ENCODE results near the gene TP53TG5. TPM values are rescaled to one million over a fixed set of nuclear protein-coding genes. Genes with fewer than 3 reads are reported as not detected.

TP53TG5 gene
- total and polyA plus RNA-seq, 10 of the 15 experiments (the other 5 are each of a cell fraction or from before 2014, with no cell fraction given): 0.24 TPM; not detected in 9

DNA sequence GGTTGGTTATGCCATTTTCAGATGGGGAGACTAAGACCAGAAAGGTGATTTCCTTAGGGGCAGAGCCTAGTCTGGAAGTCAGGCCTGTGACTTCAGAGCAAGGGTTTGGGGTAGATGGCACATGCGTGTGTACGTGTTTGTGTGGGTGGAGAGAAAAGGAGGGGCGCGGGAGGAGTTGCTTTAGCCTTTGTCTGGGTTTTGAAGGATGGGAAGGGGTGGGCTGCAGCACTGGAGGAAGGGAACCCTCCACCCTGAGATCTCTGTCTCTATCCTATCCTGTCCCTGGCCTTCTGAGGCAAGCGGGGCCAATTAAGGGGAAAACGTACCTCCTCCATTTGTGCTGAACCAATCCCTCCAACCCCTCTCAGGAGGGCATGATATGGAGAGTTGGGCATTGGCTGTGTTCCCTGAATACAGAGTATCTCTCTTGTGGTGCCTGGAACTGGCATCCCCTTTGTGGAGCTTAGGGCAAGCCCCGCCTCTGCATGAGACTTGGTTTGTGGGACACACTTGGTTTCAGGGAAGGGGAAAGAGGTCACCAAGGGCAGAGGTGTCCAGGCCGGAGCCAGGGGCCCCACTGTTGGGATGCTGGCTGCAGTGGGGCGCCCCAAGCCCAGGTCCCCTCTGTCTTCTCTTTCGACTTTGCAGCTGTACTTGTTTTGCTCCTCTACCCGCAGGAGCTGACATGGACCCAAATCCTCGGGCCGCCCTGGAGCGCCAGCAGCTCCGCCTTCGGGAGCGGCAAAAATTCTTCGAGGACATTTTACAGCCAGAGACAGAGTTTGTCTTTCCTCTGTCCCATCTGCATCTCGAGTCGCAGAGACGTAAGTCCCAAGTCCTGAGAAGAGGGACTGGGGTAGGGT, 29.9 kb upstream of the TP53TG5 start, which contains the start of gene DBNDD2:
Gene DBNDD2, plus strand, starts transcription at position 507 of the 863 bp plus-strand sequence. Its CDS starts 179 bp downstream, at position 686.
- no peak within 1 kb of the TSS for H3K27ac ChIP-seq (ENCODE audit: control insufficient read depth, insufficient read depth)
- no peak within 1 kb of the TSS for H3K4me3 ChIP-seq
- in situ Hi-C loops (cut with MboI) (no loop called here), intact Hi-C loops (cut with micrococcal nuclease; ENCODE audit: unreplicated experiment) (no loop called here)
- POLR2A ChIA-PET: no interaction called here
- peaks cover 3 to 6% of the 10 kb centered on the region in 2 experiments; a peak in 3 of 4 replicates for H3K27me3 ChIP-seq (replicated peaks in 1 of 2; ENCODE audit: control insufficient read depth in 2 of 2, insufficient read depth in 2 of 2, low read length in 1 of 2)
- RAD21 ChIA-PET (ENCODE audit: unreplicated experiment): interaction anchor here (1.2 to 2.7 kb wide), 2 partner anchors 29 to 40 kb away, joined by 3 to 8 read pairs; no protein-coding TSS in a partner anchor
- 0 out of 2 replicates have a peak, but pooled peaks cover 3% of the 10 kb centered on the region for H3K4me1 ChIP-seq (ENCODE audit: control insufficient read depth, insufficient read depth, low read length)
- H3K9me3 ChIP-seq (replicated peaks; ENCODE audit: control insufficient read depth, insufficient read depth, low read length): no peaks in the 10 kb centered on the region
- no peak within 1 kb of the TSS for H3K9ac ChIP-seq (ENCODE audit: control insufficient read depth, insufficient read depth, low read length)
- CTCF ChIA-PET: interaction anchor here (0.6 to 2.0 kb wide), 6 partner anchors 8 to 40 kb away, joined by 3 to 7 read pairs (median 4); no protein-coding TSS in a partner anchor
- FAIRE-seq (no peak), ATAC-seq (no peak), DNase-seq (ENCODE audit: low read depth, low spot score) (no peak)
- H2AFZ ChIP-seq (ENCODE audit: control insufficient read depth, low read depth, low read length): no peak within 1 kb of the TSS
- BruUV-seq (replicated peaks): no TSS peak
- H3K79me2 ChIP-seq (ENCODE audit: control insufficient read depth, insufficient read depth, low read length): no peaks in the 10 kb centered on the region
- no peaks in the 10 kb centered on the region for H4K20me1 ChIP-seq (ENCODE audit: control insufficient read depth, insufficient read depth)
- no peaks in the 10 kb centered on the region; a peak in 1 of 4 replicates for H3K36me3 ChIP-seq (ENCODE audit: control insufficient read depth in 2 of 2, insufficient read depth in 2 of 2, low read length in 1 of 2)
- H3K4me2 ChIP-seq (ENCODE audit: control insufficient read depth, insufficient read depth): no peak within 1 kb of the TSS
- 80% methylated on average over 21 of the region's 21 CpGs for WGBS (ENCODE audit: insufficient coverage, insufficient replicate concordance, low lambda C conversion rate, missing lambda C conversion rate)
- SMC1A ChIA-PET (ENCODE audit: uncharacterized antibody, unreplicated experiment): interaction anchor here (0.6 to 1.6 kb wide), 5 partner anchors 22 to 45 kb away, joined by 3 to 4 read pairs (median 3); partner anchors contain the start of gene SYS1
- TF ChIP-seq, protein P1, sequence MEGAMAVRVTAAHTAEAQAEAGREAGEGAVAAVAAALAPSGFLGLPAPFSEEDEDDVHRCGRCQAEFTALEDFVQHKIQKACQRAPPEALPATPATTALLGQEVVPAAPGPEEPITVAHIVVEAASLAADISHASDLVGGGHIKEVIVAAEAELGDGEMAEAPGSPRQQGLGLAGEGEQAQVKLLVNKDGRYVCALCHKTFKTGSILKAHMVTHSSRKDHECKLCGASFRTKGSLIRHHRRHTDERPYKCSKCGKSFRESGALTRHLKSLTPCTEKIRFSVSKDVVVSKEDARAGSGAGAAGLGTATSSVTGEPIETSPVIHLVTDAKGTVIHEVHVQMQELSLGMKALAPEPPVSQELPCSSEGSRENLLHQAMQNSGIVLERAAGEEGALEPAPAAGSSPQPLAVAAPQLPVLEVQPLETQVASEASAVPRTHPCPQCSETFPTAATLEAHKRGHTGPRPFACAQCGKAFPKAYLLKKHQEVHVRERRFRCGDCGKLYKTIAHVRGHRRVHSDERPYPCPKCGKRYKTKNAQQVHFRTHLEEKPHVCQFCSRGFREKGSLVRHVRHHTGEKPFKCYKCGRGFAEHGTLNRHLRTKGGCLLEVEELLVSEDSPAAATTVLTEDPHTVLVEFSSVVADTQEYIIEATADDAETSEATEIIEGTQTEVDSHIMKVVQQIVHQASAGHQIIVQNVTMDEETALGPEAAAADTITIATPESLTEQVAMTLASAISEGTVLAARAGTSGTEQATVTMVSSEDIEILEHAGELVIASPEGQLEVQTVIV (IDR thresholded peaks at IDR 0.05; ENCODE audit: borderline replicate concordance, partially characterized antibody): no peak
- TF ChIP-seq HDGF (IDR thresholded peaks at IDR 0.05): no peak
- TF ChIP-seq CHD2 (IDR thresholded peaks at IDR 0.05; ENCODE audit: borderline replicate concordance, low read depth, low read length): no peak
- TF ChIP-seq, protein P2, sequence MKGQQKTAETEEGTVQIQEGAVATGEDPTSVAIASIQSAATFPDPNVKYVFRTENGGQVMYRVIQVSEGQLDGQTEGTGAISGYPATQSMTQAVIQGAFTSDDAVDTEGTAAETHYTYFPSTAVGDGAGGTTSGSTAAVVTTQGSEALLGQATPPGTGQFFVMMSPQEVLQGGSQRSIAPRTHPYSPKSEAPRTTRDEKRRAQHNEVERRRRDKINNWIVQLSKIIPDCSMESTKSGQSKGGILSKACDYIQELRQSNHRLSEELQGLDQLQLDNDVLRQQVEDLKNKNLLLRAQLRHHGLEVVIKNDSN (IDR thresholded peaks at IDR 0.05; ENCODE audit: borderline replicate concordance, extremely low read length, insufficient read depth, low read depth, low read length): no peak
- TF ChIP-seq, protein P3, sequence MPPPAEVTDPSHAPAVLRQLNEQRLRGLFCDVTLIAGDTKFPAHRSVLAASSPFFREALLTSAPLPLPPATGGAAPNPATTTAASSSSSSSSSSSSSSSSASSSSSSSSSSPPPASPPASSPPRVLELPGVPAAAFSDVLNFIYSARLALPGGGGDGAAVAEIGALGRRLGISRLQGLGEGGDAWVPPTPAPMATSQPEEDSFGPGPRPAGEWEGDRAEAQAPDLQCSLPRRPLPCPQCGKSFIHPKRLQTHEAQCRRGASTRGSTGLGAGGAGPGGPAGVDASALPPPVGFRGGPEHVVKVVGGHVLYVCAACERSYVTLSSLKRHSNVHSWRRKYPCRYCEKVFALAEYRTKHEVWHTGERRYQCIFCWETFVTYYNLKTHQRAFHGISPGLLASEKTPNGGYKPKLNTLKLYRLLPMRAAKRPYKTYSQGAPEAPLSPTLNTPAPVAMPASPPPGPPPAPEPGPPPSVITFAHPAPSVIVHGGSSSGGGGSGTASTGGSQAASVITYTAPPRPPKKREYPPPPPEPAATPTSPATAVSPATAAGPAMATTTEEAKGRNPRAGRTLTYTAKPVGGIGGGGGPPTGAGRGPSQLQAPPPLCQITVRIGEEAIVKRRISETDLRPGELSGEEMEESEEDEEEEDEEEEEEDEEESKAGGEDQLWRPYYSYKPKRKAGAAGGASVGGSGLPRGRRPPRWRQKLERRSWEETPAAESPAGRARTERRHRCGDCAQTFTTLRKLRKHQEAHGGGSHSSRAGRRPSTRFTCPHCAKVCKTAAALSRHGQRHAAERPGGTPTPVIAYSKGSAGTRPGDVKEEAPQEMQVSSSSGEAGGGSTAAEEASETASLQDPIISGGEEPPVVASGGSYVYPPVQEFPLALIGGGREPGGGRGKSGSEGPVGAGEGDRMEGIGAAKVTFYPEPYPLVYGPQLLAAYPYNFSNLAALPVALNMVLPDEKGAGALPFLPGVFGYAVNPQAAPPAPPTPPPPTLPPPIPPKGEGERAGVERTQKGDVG (CRISPR knock-in tag; IDR thresholded peaks at IDR 0.05): no peak
- TF ChIP-seq NFYA (IDR thresholded peaks at IDR 0.05; ENCODE audit: borderline replicate concordance, low read depth, low read length): no peak
- TF ChIP-seq, protein P4, sequence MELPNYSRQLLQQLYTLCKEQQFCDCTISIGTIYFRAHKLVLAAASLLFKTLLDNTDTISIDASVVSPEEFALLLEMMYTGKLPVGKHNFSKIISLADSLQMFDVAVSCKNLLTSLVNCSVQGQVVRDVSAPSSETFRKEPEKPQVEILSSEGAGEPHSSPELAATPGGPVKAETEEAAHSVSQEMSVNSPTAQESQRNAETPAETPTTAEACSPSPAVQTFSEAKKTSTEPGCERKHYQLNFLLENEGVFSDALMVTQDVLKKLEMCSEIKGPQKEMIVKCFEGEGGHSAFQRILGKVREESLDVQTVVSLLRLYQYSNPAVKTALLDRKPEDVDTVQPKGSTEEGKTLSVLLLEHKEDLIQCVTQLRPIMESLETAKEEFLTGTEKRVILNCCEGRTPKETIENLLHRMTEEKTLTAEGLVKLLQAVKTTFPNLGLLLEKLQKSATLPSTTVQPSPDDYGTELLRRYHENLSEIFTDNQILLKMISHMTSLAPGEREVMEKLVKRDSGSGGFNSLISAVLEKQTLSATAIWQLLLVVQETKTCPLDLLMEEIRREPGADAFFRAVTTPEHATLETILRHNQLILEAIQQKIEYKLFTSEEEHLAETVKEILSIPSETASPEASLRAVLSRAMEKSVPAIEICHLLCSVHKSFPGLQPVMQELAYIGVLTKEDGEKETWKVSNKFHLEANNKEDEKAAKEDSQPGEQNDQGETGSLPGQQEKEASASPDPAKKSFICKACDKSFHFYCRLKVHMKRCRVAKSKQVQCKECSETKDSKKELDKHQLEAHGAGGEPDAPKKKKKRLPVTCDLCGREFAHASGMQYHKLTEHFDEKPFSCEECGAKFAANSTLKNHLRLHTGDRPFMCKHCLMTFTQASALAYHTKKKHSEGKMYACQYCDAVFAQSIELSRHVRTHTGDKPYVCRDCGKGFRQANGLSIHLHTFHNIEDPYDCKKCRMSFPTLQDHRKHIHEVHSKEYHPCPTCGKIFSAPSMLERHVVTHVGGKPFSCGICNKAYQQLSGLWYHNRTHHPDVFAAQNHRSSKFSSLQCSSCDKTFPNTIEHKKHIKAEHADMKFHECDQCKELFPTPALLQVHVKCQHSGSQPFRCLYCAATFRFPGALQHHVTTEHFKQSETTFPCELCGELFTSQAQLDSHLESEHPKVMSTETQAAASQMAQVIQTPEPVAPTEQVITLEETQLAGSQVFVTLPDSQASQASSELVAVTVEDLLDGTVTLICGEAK (IDR thresholded peaks at IDR 0.05; ENCODE audit: borderline replicate concordance): no peak

All from GM12878 (cell line).